ENCODE measurements around the gene PDE6C. TPM values are rescaled to one million over a fixed set of nuclear protein-coding genes. Genes with fewer than 3 reads are reported as not detected.
A peak's percentile ranks its signal among the peaks of the same experiment; 100 is the strongest.

The PDE6C gene
- total RNA-seq, 1 experiment from 2014 or later = not detected

GRCh38 chr10:93567277-93568104 is 44.8 kb upstream of the PDE6C start (continued):
- TF ChIP-seq ARID4B (CRISPR knock-in tag; IDR thresholded peaks at IDR 0.05; ENCODE audit: borderline replicate concordance) (no peak), ZNF512 (CRISPR knock-in tag; IDR thresholded peaks at IDR 0.05; ENCODE audit: borderline replicate concordance) (no peak), ZNF281 (CRISPR knock-in tag; IDR thresholded peaks at IDR 0.05) (no peak), ZNF219 (CRISPR knock-in tag; IDR thresholded peaks at IDR 0.05; ENCODE audit: borderline replicate concordance) (no peak), MAX (CRISPR knock-in tag; IDR thresholded peaks at IDR 0.05) (no peak)

GRCh38 chr10:93568105-93568390 is 44.3 kb upstream of the PDE6C start:
- ATAC-seq (no peak), DNase-seq (ENCODE audit: low spot score) (peak; percentile 18)
- CTCF ChIA-PET = interaction anchor here (0.8 to 1.9 kb wide), 6 partner anchors 9 to 254 kb away, joined by 3 to 18 read pairs (median 6); no protein-coding TSS in a partner anchor
- Mint-ChIP-seq H3K36me3 (no peaks in the 10 kb centered on the region), H3K9me3 (no peaks in the 10 kb centered on the region), H3K4me3 (peak overlapping the region; percentile 86), H3K4me1 (peaks cover 21% of the 10 kb centered on the region), H3K27ac (no peak overlapping the region), H3K27me3 (ENCODE audit: low read depth) (peaks cover 90% of the 10 kb centered on the region)
- POLR2A ChIA-PET = no interaction called here
- TF ChIP-seq STAT6 (CRISPR knock-in tag; conservative IDR thresholded peaks at IDR 0.05; ENCODE audit: low read depth) = no peak
- no peak for TF ChIP-seq MLX (CRISPR knock-in tag; IDR thresholded peaks at IDR 0.05)
- no peak for TF ChIP-seq NR1H2 (CRISPR knock-in tag; IDR thresholded peaks at IDR 0.05)
- no peak for TF ChIP-seq NR2C2 (CRISPR knock-in tag; IDR thresholded peaks at IDR 0.05)
- no peak for TF ChIP-seq MXD4 (CRISPR knock-in tag; IDR thresholded peaks at IDR 0.05; ENCODE audit: borderline replicate concordance)
